Neuronal stem cell (in vitro differentiated cells): Measurements from ENCODE around the gene PSAPL1.

ENCODE experiments used
- DNase-seq: peaks from one replicate; pipeline ENCODE4 v3.0.0-alpha.2; 2013; ENCODE audit warnings: low spot score
- H2AFZ ChIP-seq: one replicate; pipeline ENCODE4 v1.6.1; 2013; ENCODE audit warnings: mild to moderate bottlenecking, low read length, inconsistent platforms
- H2AK5ac ChIP-seq: 2 replicates; pipeline ENCODE4 v1.6.1; 2013; ENCODE audit warnings: low read depth, mild to moderate bottlenecking, inconsistent platforms, low read length, moderate library complexity, mixed read lengths
- H2BK120ac ChIP-seq: 2 replicates; pipeline ENCODE4 v1.6.1; 2013; ENCODE audit warnings: low read depth, mild to moderate bottlenecking, inconsistent platforms, low read length, moderate library complexity, mixed read lengths
- H2BK12ac ChIP-seq: one replicate; pipeline ENCODE4 v1.6.1; 2013; ENCODE audit warnings: low read length, inconsistent platforms
- H2BK15ac ChIP-seq: 2 replicates; pipeline ENCODE4 v1.6.1; 2013; ENCODE audit warnings: mild to moderate bottlenecking, low read length, inconsistent platforms, mixed read lengths
- H2BK5ac ChIP-seq: one replicate; pipeline ENCODE4 v1.6.1; 2013; ENCODE audit warnings: inconsistent platforms, mild to moderate bottlenecking, low read length, moderate library complexity
- H3K14ac ChIP-seq: one replicate; pipeline ENCODE4 v1.6.1; 2013; ENCODE audit warnings: low read length, inconsistent platforms
- H3K18ac ChIP-seq: 2 replicates; pipeline ENCODE4 v1.6.1; 2013; ENCODE audit warnings: low read length, inconsistent platforms
- H3K23ac ChIP-seq: 2 replicates; pipeline ENCODE4 v1.6.1; 2013; ENCODE audit warnings: low read depth, mild to moderate bottlenecking, mixed read lengths, low read length, inconsistent platforms; ENCODE audit not compliant: poor library complexity
- H3K27ac ChIP-seq: replicated peaks from 3 replicates; pipeline ENCODE4 v1.5.1; 2013; ENCODE audit warnings: low read length, inconsistent platforms
- H3K27me3 ChIP-seq, 3 experiments: 2 replicates each; pipeline ENCODE4 v1.6.1; 2013; ENCODE audit warnings: low read length in 3 of 3, mild to moderate bottlenecking in 2 of 3, inconsistent platforms in 1 of 3, low read depth in 1 of 3, mixed read lengths in 1 of 3, moderate library complexity in 1 of 3; ENCODE audit not compliant: control insufficient read depth in 3 of 3, insufficient read depth in 3 of 3
- H3K36me3 ChIP-seq, 2 donors: replicated peaks in 1 of 2; 2 replicates each; pipeline ENCODE4 v1.6.1; 2013; ENCODE audit warnings: low read length in 2 of 2; ENCODE audit not compliant: control insufficient read depth in 2 of 2, insufficient read depth in 2 of 2
- H3K4ac ChIP-seq: 2 replicates; pipeline ENCODE4 v1.6.1; 2013; ENCODE audit warnings: inconsistent platforms, mild to moderate bottlenecking, low read length, moderate library complexity
- H3K4me1 ChIP-seq, 2 donors: 1 replicate in 1 of 2; 2 replicates in 1 of 2; pipeline ENCODE4 v1.6.1; 2013; ENCODE audit warnings: low read length in 2 of 2, low read depth in 1 of 2; ENCODE audit not compliant: control insufficient read depth in 2 of 2, insufficient read depth in 1 of 2
- H3K4me2 ChIP-seq: one replicate; pipeline ENCODE4 v1.6.1; 2013; ENCODE audit warnings: mild to moderate bottlenecking, low read length, inconsistent platforms; ENCODE audit not compliant: insufficient read depth, poor library complexity, severe bottlenecking
- H3K4me3 ChIP-seq, 2 donors: 2 replicates each; pipeline ENCODE4 v1.5.1; 2013; ENCODE audit warnings: low read length in 2 of 2, mild to moderate bottlenecking in 2 of 2, inconsistent platforms in 1 of 2, moderate library complexity in 1 of 2
- H3K79me1 ChIP-seq: one replicate; pipeline ENCODE4 v1.6.1; 2013; ENCODE audit warnings: low read depth, mild to moderate bottlenecking, inconsistent platforms, low read length, moderate library complexity
- H3K9ac ChIP-seq: one replicate; pipeline ENCODE4 v1.6.1; 2013; ENCODE audit warnings: mild to moderate bottlenecking, low read depth, low read length, inconsistent platforms; ENCODE audit not compliant: poor library complexity
- H3K9me3 ChIP-seq, 2 donors: replicated peaks in 1 of 2; 2 replicates each; pipeline versions ENCODE3 to v1.6.1; 2013; ENCODE audit warnings: low read length in 2 of 2, mild to moderate bottlenecking in 2 of 2, inconsistent platforms in 1 of 2, low read depth in 1 of 2, mixed read lengths in 1 of 2, moderate library complexity in 1 of 2; ENCODE audit not compliant: control insufficient read depth in 2 of 2, insufficient read depth in 1 of 2
- H4K8ac ChIP-seq: one replicate; pipeline ENCODE4 v1.6.1; 2013; ENCODE audit warnings: low read depth, mild to moderate bottlenecking, inconsistent platforms, low read length, moderate library complexity
- H4K91ac ChIP-seq: one replicate; pipeline ENCODE4 v1.6.1; 2013; ENCODE audit warnings: low read length, low read depth, mild to moderate bottlenecking, inconsistent platforms; ENCODE audit not compliant: poor library complexity
- WGBS, 2 donors: extraction: QIAGEN DNeasy Blood & Tissue Kit; methylation state at CpG; one replicate each; pipeline ENCODE4 v1.1.7; 2013; ENCODE audit warnings: missing lambda C conversion rate in 2 of 2, mixed read lengths in 1 of 2; ENCODE audit not compliant: insufficient read length in 2 of 2, insufficient replicate concordance in 1 of 2; ENCODE audit errors: extremely low coverage in 2 of 2; 5-methylcytosine and 5-hydroxymethylcytosine counted together

PSAPL1 gene

GRCh38 chr4:7477695-7478094, 43.0 kb upstream of the PSAPL1 start:
- Histone ChIP-seq H3K27me3 (peaks cover 0 to 3% (median 0%) of the 10 kb centered on the region in 3 experiments), H3K9ac (no peak overlapping the region), H2AK5ac (peak overlapping the region; percentile 24), H2BK120ac (no peak overlapping the region), H3K18ac (no peak overlapping the region), H3K23ac (no peak overlapping the region), H3K79me1 (no peaks in the 10 kb centered on the region), H3K4me1 (peaks cover under 1 to 4% of the 10 kb centered on the region in 2 donors), H2BK12ac (no peak overlapping the region), H3K4me3 (no peak overlapping the region), H4K91ac (no peak overlapping the region), H2AFZ (no peak overlapping the region), H3K9me3 (no peaks in the 10 kb centered on the region), H3K36me3 (no peaks in the 10 kb centered on the region), H2BK15ac (no peak overlapping the region), H3K4ac (no peak overlapping the region), H4K8ac (no peak overlapping the region), H3K14ac (no peak overlapping the region), H2BK5ac (no peak overlapping the region), H3K4me2 (no peak overlapping the region), H3K27ac (no peak overlapping the region)
- WGBS, 2 donors: no CpG with 5 or more reads among the region's 7 CpGs
- DNase-seq: no peak

GRCh38 chr4:7476820-7477219, 42.1 kb upstream of the PSAPL1 start:
- H2BK12ac ChIP-seq: no peak overlapping the region
- no peak overlapping the region for H2BK5ac ChIP-seq
- H3K23ac ChIP-seq: no peak overlapping the region
- no peak overlapping the region for H3K9ac ChIP-seq
- WGBS, 2 donors: no CpG with 5 or more reads among the region's 6 CpGs
- no peak overlapping the region for H3K4me3 ChIP-seq
- peaks cover 0 to 3% (median 0%) of the 10 kb centered on the region in 3 experiments for H3K27me3 ChIP-seq
- no peak overlapping the region for H4K91ac ChIP-seq
- H3K4me1 ChIP-seq: peaks cover 9 to 10% of the 10 kb centered on the region in 2 donors
- H2BK15ac ChIP-seq: no peak overlapping the region
- H3K27ac ChIP-seq: no peak overlapping the region
- no peaks in the 10 kb centered on the region for H3K79me1 ChIP-seq
- no peak overlapping the region for H2AK5ac ChIP-seq
- H3K14ac ChIP-seq: no peak overlapping the region
- no peak for DNase-seq
- no peak overlapping the region for H3K18ac ChIP-seq
- no peak overlapping the region for H3K4ac ChIP-seq
- H3K36me3 ChIP-seq: no peaks in the 10 kb centered on the region
- H3K9me3 ChIP-seq: no peaks in the 10 kb centered on the region
- H2BK120ac ChIP-seq: no peak overlapping the region
- H3K4me2 ChIP-seq: no peak overlapping the region
- no peak overlapping the region for H2AFZ ChIP-seq
- H4K8ac ChIP-seq: no peak overlapping the region

- no peak overlapping the region for H3K4me3 ChIP-seq
- H2AFZ ChIP-seq: no peak overlapping the region
- no peaks in the 10 kb centered on the region for H3K79me1 ChIP-seq
- no peaks in the 10 kb centered on the region for H3K27me3 ChIP-seq
- no peak overlapping the region for H2BK120ac ChIP-seq
- no peak overlapping the region for H3K4me2 ChIP-seq
- no peak overlapping the region for H2BK5ac ChIP-seq
- peak overlapping the region; percentile 56 for H2BK15ac ChIP-seq
- H3K4ac ChIP-seq: no peak overlapping the region
- H3K9ac ChIP-seq: peak overlapping the region; percentile 3
- peak overlapping the region; percentile 88 for H2AK5ac ChIP-seq
- no peak overlapping the region for H3K27ac ChIP-seq
- H4K8ac ChIP-seq: no peak overlapping the region
- H3K36me3 ChIP-seq: no peaks in the 10 kb centered on the region
- H2BK12ac ChIP-seq: no peak overlapping the region
- no peak overlapping the region for H3K14ac ChIP-seq
- no peak overlapping the region for H3K18ac ChIP-seq
- WGBS, 2 donors: no CpG with 5 or more reads among the region's 5 CpGs
- no peak for DNase-seq
- H4K91ac ChIP-seq: no peak overlapping the region
- H3K4me1 ChIP-seq: peaks cover 9 to 12% of the 10 kb centered on the region in 2 donors
- no peaks in the 10 kb centered on the region for H3K9me3 ChIP-seq
- no peak overlapping the region for H3K23ac ChIP-seq
These were observed 40.5 kb upstream of the PSAPL1 start for GRCh38 chr4:7475207-7475606.

- Histone ChIP-seq H3K23ac (no peak overlapping the region), H3K4me3 (no peak overlapping the region), H3K27me3 (no peaks in the 10 kb centered on the region), H2BK15ac (peak overlapping the region; percentile 52), H2BK120ac (peak overlapping the region; percentile 88), H3K9ac (peak overlapping the region; percentile 10), H3K36me3 (no peaks in the 10 kb centered on the region), H2AK5ac (peak overlapping the region; percentile 44), H3K4me1 (peaks cover 9 to 12% of the 10 kb centered on the region in 2 donors), H3K18ac (peak overlapping the region; percentile 6), H4K91ac (no peak overlapping the region), H3K14ac (no peak overlapping the region), H3K9me3 (no peaks in the 10 kb centered on the region), H3K4ac (no peak overlapping the region), H2BK12ac (no peak overlapping the region), H4K8ac (no peak overlapping the region), H2BK5ac (no peak overlapping the region), H2AFZ (no peak overlapping the region), H3K27ac (no peak overlapping the region), H3K4me2 (no peak overlapping the region), H3K79me1 (no peaks in the 10 kb centered on the region)
- DNase-seq: no peak
- WGBS, 2 donors: no CpG with 5 or more reads among the region's 7 CpGs
These were observed 39.6 kb upstream of the PSAPL1 start for GRCh38 chr4:7474320-7474719.
